GM19463 (cell line): ENCODE results near the gene CFAP100.
A peak's percentile ranks its signal among the peaks of the same experiment; 100 is the strongest.

Experiments
- ATAC-seq: cut with Tn5 transposase; IDR thresholded peaks from one replicate; pipeline ENCODE4 v1.9.1; 2021; ENCODE audit warnings: mild to moderate bottlenecking, moderate library complexity; ENCODE audit not compliant: unreplicated experiment

CFAP100 gene

DNA sequence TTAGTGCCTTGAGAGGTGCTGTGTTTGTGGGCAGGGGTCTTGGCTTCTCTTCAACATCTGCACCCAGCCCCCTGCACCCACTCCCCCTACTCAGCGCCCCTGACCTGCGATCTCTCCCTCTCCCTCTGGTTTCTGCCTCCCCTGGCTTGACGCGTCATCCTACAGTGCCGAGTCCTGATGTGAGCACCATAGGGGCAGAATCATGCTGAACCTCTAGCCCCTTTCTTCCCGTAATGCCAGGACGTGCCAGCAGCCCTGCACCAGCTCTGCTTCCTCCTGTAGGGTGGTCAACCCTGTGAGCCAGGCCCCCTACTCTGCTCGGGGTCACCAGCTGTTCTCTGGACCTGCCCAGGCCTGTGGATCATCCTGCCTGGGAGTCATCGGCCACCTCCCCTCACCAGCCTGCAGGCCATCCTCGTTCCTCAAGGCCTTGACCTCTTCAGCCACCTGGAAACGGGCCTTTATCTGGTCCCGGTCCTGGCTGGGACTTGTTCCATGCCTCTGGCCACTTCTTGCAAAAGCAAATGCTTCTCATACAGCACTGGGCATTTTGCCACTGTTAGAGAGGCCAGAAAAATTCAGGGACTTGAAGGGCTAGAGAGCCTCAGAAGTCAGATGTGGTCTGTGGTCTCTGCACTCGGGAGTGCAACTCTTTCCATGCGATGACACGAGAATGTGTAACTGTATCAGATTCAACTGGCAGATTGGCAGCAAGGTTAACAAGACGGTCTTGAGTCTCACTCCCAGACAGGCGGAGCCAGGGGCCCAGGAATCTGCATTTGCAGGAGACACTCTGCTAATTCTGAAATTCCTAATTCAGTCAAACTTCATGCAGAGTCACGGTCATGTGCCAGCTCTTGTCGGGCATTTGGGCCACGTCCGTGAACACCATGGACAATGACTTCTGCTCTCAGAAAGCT lies 20.8 kb upstream of the CFAP100 start:
- ATAC-seq = no peak

DNA sequence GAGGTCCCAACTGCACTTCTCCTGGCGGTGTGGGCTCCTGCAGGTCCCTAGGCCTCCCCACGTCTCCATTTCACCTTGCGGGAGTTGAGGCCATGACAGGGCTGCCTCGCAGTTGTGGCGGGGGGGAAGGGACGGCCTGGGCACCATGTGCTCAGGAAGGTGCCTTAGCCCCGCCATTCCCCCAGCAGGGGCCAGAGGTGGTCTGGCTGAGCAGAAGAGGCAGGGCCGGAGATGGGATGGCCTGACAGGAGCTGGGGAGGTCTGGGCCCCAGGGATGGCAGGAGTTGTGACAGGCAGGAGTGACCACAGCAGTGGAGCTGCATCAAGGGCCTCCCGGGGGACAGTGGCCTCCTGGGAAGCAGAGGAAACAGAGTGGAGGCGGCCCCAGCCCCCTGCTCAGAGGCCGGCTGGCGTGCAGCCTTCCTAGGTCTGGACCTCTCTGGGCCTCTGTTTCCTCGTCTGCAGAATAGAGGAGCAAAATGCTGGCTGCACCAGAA lies 18.8 kb upstream of the CFAP100 start:
- ATAC-seq = no peak

DNA sequence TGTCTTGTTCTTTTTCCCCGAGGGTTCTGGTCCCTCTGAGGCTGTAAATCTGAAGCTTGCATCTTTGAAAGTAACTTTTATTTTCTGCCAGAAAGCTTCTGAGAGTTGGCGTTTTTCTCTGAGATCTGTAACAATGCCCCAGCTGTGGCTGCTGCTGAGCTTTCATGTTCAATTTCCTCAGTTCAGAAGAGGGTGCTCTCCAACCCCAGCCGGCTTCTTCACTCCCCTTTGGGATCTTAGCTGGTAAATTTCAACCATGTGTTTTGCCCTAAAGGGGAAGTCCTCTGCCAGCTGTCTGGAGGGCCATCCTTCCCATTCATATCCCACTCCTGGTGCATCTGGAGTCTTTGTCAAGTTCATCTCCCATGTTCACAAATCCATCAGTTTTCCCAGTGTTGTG lies 18.3 kb upstream of the CFAP100 start:
- no peak for ATAC-seq

DNA sequence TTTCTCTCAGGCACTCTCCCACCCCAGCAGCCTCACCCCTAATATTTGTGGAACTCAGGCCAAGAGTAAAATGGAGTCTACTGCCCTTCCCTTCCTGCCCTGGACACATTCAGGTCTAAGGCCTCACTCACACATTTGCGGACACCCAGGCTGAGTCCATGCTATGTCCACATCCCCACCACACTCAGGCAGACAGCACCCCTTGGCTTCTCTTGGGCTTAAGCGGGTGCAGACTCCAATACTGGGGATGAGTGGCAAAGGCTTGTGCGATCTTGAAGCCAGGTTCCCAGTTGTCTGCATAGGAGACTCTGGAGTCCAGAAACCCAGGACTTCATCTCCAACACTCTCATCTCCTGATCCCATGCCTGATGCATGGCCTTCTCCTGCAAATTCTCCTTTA lies 17.5 kb upstream of the CFAP100 start:
- no peak for ATAC-seq

DNA sequence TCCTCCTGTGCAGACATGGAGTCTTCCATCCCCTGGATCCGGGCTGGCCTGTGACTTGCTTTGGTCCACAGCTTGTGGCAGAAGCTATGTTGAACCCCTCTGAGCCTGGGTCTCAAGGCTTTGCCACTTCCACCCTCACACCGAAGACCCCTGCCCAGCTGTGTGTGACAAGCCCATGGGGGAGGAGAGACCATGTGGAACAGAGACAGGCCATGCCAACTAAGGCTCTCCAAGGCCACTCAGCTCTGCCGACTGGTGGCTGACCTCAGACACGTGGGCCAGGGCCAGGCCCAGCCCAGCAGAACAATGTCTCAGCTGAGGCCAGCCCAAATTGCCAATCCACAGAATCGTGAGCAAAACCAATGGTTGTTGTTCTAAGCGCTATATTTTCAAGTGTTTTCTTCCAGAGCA lies 16.4 kb upstream of the CFAP100 start:
- no peak for ATAC-seq

DNA sequence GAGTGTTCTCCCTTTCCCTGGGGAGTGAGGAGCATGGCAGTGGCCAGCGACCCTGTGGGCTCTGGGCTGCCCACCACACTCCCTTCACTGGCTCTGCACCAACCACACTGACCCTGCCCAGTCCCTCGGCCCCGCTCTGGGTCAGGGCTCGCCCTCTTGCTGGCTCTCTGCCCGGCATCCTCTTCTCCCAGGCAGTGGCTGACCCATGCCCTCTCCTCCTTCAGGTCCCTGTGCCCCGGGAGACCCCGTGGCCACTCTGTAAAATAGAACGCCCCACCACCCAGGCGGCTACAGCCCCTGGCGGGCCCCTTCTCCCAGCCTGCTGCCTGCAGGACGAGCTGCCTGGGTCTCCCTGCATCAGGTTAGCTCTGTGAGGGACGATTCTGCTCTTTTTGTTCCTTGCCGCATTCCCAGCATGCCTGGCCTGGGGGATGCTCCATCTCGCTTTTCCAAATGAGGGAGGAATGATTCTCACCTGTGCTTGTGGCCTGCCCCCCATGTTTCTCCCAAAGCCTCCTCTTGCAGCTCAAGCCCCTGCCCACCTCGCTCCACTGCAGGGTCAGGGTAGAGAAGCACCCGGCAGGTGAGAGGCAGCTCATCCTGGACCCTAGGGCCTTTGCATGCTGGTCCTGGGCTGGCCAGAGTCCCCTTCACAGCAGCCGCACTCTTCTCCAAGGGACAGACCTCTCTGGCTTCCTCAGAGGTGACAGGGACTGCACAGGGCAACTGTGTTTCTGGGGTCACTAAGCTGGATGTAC lies 14.5 kb upstream of the CFAP100 start:
- ATAC-seq = no peak

DNA sequence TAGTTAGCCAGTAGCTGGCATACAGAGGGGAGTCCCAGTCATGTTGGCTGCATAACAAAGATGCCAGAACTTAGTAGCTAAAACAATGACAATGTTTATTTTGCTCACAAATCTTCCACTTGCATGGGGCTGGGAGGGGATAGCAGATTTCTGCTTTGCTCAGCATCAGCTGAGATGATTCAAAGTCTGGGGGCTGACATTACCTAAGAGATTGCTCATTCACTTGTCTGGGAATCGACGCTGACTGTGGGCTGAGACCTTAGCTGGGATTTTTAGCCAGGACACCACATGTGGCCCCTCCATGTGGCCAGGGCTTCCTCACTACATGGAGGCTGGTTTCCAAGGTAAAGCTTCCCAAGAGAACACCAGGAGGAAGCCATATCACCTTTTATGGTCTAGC lies 12.7 kb upstream of the CFAP100 start:
- no peak for ATAC-seq

DNA sequence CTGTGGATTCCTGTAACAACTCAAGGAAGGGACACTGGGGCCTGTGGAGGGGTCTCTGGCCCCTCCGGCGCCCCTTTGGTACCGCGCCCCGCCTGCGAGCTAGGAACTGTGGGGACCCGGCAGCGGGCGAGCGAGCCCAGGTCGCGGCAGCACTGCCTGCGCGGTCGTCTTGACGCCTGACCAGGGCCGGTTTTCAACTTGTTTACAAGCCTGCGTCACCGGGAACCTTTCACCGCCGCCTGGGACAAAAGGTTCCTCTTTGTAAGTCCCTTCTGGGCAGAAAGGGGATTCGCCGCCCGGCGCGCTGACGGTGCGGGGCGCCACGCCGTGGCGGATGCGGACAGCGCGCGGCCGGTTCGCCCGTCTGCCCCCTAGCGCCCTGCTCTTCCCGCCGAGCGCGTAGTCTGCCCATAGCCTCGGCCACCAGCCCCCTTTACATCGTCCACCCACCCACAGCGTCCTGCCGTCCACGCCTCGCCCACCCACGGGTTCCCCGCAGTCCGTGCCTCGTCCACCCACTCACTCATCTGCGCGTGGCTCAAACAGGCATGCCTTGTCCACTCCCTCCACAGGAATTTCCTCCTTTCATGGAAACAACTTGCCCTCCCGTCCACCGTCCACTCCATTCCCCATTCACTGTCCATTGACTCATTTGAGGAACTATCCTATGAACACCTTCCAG lies 5.5 kb upstream of the CFAP100 start:
- peak; percentile 90 for ATAC-seq

DNA sequence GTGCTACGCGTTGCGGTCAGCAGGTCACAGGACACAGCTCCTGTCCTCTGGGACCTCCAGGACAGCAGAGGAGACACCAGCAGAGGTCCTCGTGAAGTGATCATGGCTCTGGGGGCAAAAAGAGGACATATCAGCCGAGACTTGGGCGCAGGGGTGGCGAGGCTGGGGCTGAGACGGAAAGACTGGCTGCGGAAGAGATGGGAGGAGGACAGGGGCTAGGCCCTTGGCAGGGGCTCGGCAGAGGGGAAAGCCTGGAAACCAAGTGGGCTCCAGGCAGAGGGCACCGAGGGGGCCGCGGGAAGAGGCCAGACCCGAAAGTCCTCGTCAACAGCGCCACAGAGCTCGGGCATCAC lies 4.9 kb upstream of the CFAP100 start:
- no peak for ATAC-seq

DNA sequence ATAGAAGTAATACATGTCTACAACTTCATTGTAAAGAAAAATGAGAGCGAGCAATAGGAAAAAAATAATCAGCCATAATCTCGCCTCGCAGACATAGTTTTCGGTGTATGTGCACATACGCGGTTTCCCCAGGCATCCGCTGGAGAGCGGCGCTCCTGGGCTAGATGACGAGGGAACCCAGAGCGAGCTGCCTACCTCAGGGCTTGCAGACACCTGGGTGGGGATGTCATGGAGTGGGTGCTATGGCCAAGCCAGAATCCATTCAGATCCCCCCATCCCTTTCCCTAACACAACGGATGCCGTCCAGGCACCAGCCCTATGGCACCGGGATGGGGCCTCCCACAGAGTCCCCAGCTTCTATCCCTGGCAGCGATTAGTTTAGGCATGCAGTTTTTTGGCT lies 4.5 kb upstream of the CFAP100 start:
- no peak for ATAC-seq

DNA sequence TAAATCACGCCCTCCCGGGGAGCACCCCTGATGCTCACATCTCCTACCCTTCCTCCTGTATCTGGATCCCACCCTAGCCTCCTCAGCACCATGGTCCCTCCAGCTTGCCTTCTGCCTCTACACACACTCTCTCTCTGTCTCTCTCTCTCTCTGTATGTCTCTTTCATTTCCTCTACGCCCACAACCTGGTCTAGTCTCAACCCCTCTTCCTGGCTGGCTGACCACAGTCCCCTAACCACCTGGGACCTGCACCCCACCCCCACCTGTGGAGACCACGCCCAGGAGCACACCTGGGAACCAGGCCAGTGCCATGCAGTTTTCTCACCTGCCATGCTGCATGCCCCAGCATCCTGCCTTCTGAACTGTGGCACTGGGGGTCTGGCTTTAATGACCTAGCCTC lies 4.0 kb upstream of the CFAP100 start:
- no peak for ATAC-seq

DNA sequence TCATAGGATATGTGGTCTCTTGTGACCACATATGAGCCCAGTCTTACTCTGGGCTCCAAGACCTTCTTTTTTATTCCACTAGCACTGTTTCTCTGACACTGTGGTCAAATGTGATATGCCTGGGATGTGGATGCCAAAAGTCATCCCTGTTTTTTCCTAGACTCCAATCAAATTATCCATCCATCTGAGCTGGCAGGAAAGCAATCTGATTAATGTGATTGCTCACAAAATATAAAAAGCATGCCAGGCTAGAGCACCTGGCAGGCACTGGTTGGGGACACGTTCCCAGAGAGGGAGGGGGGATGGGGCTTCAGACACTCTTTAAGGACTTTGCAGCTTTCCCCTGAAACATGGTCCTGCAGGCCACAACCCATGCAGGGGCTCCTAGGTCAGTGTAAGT lies 3.1 kb upstream of the CFAP100 start:
- no peak for ATAC-seq

DNA sequence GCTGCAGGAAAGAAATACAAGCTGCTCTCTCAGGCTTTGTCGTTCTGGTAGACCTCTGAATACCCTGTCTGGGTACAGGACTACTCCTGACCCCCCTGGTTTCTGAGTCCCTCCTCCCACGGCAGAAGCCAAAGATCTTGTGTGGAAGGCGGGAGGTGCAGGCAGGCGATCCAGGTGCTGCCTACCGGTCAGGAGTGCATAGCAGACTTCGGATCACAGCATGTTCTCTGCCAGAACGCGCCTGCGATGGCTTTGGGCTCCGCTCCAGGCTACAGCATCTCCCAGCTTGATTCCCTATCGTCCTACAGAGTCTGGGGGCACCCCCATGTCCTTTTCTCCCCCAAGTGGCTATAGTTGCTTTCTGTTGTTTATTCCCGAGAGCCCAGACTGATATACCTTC lies 2.5 kb upstream of the CFAP100 start:
- no peak for ATAC-seq

DNA sequence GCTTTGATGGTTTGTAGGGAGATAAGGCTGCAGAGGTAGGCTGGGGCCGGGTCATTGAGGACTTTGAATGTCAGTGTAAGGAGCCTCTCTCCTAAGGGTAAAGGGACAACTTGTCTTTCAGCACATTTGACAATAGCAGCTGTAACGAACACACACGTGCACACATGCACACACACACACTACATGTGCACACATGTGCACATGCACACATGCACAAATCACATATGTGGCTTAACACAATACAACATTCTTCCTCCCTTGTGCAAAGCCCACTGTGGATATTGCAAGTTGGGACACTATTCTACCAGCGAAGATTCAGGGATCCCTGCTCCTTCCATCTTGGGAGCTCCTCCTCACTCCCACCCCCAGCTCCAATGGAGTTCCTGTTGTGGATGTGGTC lies 1.1 kb upstream of the CFAP100 start:
- ATAC-seq = no peak

DNA sequence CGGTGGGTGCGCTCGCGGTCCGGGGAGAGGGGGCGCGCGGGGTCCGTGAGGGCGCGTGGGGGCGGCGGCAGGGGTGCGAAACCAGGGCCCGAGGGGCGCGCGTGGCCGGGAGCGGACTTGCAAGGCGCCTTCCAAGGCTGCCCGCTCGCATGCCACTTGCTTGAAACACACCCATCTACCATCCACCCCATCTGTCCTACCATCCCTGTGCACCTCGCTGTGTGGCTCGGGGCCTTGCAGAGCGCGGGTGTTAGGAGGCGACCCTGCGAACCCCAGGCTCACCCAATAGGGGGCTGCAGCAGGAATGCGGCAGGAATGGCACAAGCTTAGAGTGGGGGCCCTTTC lies 240 bp downstream of the CFAP100 start:
- ATAC-seq = no peak

DNA sequence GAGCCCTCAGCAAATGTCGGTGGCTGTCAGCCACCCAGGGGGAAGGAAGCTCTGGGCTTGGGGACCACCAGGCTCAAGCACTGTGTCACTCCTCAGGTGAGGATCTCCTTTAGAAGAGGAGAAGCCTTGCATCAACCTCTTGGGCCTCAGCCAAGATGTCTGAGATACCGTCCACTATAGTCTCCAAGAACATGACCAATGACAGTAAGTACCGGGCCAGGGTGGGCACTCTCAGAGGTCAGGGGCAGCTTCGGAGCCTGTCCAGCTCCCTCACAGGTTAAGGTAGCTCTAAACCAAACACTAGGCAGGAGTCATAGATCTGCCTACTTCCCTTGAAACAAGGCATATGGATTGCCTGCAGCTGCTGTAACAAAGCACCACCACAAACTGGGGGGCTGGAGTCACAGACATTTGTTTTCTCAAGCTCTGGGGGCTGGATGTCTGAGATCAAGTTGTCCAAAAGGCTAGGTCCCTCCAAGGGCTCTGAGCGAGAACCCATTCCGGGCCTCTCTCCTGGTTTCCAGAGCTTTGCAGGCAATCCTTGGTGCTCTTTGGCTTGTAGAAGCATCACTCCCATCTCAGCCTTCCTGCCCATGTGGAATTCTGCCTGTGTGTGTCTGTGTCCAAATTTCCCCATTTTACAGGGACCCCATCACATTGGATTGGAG lies 1.3 kb downstream of the CFAP100 start:
- no peak for ATAC-seq

DNA sequence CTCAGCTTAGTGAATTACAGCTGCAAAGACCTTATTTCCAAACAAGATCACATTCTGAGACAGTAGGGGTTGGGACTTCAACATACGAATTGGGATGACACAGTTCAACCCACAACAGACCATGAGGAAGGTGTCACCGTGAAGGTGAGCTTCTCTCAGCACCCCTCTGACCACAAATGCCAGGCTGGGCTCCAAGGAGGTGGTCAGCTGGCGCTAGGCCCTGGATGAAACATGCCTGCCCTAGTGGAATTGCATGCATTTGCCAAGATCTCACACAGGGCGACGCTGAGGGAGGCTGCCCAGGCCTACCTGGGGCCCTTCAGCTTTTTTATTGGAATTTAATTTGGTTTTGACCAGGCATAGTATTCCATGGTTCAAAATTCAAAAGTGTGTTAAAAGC lies 1.8 kb downstream of the CFAP100 start:
- no peak for ATAC-seq

DNA sequence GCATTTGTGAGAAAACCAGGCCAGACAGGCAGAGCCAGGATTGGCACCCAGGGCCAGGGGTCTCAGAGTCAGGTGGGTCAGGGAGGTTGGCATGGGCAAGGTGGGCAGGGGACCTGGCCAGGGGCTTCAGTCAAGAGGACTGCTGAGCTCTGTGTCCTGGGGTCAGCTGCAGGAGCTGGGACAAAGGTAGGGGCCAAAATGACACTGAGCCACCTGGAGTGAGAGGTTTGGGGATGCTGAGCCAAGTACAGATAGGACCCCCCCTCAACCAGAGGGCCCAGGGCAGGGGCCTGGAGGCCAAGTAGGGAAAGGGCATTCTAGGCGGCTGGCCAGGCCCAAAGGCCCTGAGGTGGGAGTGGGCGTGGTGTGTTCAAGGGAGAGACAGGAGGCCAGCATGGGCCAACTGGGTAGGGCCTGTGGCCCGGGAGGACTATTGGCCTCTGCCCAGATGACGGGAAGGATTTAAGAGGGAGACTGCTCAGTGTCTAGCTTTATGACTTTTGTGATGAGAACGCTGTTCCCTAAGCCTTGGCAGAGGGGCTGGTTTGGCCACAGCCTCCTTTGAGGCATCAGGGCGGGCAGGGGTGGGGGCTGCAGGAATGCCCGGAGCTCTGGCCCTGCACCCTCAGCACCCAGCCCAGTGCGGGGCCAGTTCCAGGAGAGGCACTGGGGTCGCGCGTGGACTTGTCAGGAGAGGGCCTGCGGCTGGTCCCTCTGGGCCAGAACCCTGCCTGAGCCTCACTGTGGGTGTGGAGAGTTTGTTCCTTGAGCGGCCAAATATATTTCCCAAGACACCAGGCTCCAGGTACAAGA lies 3.1 kb downstream of the CFAP100 start:
- no peak for ATAC-seq

DNA sequence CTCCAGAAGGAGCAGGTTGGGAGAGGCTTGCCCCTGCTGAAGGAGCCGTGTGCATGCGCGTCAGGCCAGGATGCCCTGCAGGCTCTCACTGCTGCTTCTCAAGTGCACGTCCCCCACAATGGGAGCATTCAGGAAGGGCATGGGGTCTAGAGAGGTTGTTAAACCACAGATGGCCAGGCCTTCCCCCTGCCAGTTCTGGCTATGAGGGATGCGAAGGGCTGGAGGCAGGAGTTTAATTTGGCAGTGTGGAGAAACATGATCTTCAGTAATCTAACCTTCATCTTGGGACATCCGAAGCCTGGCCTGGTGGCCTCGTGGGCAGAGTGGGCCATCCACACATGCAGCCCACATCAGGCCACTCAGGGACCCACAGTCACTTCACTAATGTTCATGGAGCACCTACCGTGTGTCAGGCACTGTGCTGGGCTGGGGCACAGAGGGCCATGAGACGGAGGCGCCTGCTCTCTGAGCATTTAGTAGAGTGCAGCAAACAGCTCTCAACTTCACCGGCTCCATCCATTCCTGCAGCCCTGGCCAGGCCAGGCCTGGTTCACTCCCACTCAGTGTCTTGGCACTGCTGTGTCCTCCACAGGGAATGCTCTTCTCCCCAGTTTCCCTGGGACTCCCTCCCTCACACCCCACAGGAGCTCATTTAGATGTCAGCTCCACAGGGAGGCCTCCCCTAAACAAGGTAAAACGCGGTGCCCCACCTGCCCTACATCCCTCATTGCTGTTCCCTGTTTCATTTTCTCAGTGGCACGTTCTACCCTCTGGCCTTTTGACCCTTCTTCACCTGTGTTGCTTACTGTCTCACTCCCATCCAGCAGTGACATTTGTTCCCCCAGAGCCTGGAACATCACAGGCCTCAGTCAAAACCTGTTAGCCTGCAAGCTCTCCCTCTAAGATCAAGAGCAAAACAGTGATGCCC lies 4.0 kb downstream of the CFAP100 start:
- no peak for ATAC-seq
